ENCODE measurements around the gene LARGE1. TPM values are rescaled to one million over a fixed set of nuclear protein-coding genes. Genes with fewer than 3 reads are reported as not detected.

Gene LARGE1
- total and polyA plus RNA-seq, 4 experiments from 2014 or later, result 0.06 to 1.1 (median 1.0) TPM; not detected in 1

- DNase-seq, result no peak
- ChIA-PET POLR2A (ENCODE audit: partially characterized antibody) (no interaction called here), CTCF (ENCODE audit: partially characterized antibody) (no interaction called here)
- intact Hi-C loops (cut with micrococcal nuclease), result no loop called here
- Mint-ChIP-seq H3K9me3 (peaks cover 2 to 14% (median 10%) of the 10 kb centered on the region in 8 donors), H3K36me3 (no peaks in the 10 kb centered on the region), H3K4me3 (no peak overlapping the region), H3K27me3 (no peaks in the 10 kb centered on the region), H3K27ac (no peak overlapping the region), H3K4me1 (no peaks in the 10 kb centered on the region)
- Histone ChIP-seq H3K36me3 (ENCODE audit: insufficient read depth, low read length) (no peaks in the 10 kb centered on the region), H3K27me3 (ENCODE audit: insufficient read depth, low read length) (no peaks in the 10 kb centered on the region), H3K4me3 (ENCODE audit: low read length in 2 of 2) (no peak overlapping the region), H3K4me1 (ENCODE audit: insufficient read depth, low read length) (no peaks in the 10 kb centered on the region), H3K27ac (ENCODE audit: low read depth, low read length) (no peak overlapping the region), H3K9me3 (ENCODE audit: control insufficient read depth in 1 of 2, low read length in 2 of 2) (no peaks in the 10 kb centered on the region)
These were observed 250.5 kb downstream of the LARGE1 start for GRCh38 chr22:33669746-33670145.

GRCh38 chr22:33666961-33667619 is 253.2 kb downstream of the LARGE1 start:
- no peaks in the 10 kb centered on the region for H3K27me3 ChIP-seq (ENCODE audit: insufficient read depth, low read length)
- Mint-ChIP-seq H3K27ac (no peak overlapping the region), H3K27me3 (no peaks in the 10 kb centered on the region), H3K4me3 (no peak overlapping the region), H3K36me3 (no peaks in the 10 kb centered on the region), H3K9me3 (peaks cover 0 to 16% (median 8%) of the 10 kb centered on the region in 8 donors), H3K4me1 (no peaks in the 10 kb centered on the region)
- CTCF ChIA-PET (ENCODE audit: partially characterized antibody), result no interaction called here
- H3K9me3 ChIP-seq (ENCODE audit: control insufficient read depth in 1 of 2, low read length in 2 of 2), result no peaks in the 10 kb centered on the region
- no peaks in the 10 kb centered on the region for H3K36me3 ChIP-seq (ENCODE audit: insufficient read depth, low read length)
- POLR2A ChIA-PET (ENCODE audit: partially characterized antibody), result no interaction called here
- no peak overlapping the region for H3K4me3 ChIP-seq (ENCODE audit: low read length in 2 of 2)
- no peaks in the 10 kb centered on the region for H3K4me1 ChIP-seq (ENCODE audit: insufficient read depth, low read length)
- intact Hi-C loops (cut with micrococcal nuclease), result no loop called here
- no peak overlapping the region for H3K27ac ChIP-seq (ENCODE audit: low read depth, low read length)
- DNase-seq, result no peak

- CTCF ChIA-PET (ENCODE audit: partially characterized antibody), result no interaction called here
- Histone ChIP-seq H3K4me3 (ENCODE audit: low read length in 2 of 2) (no peak overlapping the region), H3K27ac (ENCODE audit: low read depth, low read length) (no peak overlapping the region), H3K9me3 (ENCODE audit: control insufficient read depth in 1 of 2, low read length in 2 of 2) (no peaks in the 10 kb centered on the region), H3K27me3 (ENCODE audit: insufficient read depth, low read length) (no peaks in the 10 kb centered on the region), H3K4me1 (ENCODE audit: insufficient read depth, low read length) (no peaks in the 10 kb centered on the region), H3K36me3 (ENCODE audit: insufficient read depth, low read length) (no peaks in the 10 kb centered on the region)
- POLR2A ChIA-PET (ENCODE audit: partially characterized antibody), result no interaction called here
- no peaks in the 10 kb centered on the region for H3K4me1 Mint-ChIP-seq
- intact Hi-C loops (cut with micrococcal nuclease), result no loop called here
- H3K4me3 Mint-ChIP-seq, result no peak overlapping the region
- no peak for DNase-seq
- no peaks in the 10 kb centered on the region for H3K27me3 Mint-ChIP-seq
- peaks cover 0 to 18% (median 7%) of the 10 kb centered on the region in 8 donors for H3K9me3 Mint-ChIP-seq
- H3K27ac Mint-ChIP-seq, result no peak overlapping the region
- no peaks in the 10 kb centered on the region for H3K36me3 Mint-ChIP-seq
These were observed 253.9 kb downstream of the LARGE1 start for GRCh38 chr22:33666279-33666960.

- POLR2A ChIA-PET (ENCODE audit: partially characterized antibody), result no interaction called here
- Histone ChIP-seq H3K4me1 (ENCODE audit: insufficient read depth, low read length) (no peaks in the 10 kb centered on the region), H3K27ac (ENCODE audit: low read depth, low read length) (no peak overlapping the region), H3K4me3 (ENCODE audit: low read length in 2 of 2) (no peak overlapping the region), H3K36me3 (ENCODE audit: insufficient read depth, low read length) (no peaks in the 10 kb centered on the region), H3K9me3 (ENCODE audit: control insufficient read depth in 1 of 2, low read length in 2 of 2) (peaks cover 0 to 5% of the 10 kb centered on the region in 2 donors), H3K27me3 (ENCODE audit: insufficient read depth, low read length) (no peaks in the 10 kb centered on the region)
- intact Hi-C loops (cut with micrococcal nuclease), result no loop called here
- Mint-ChIP-seq H3K27ac (no peak overlapping the region), H3K27me3 (no peaks in the 10 kb centered on the region), H3K9me3 (peaks cover 0 to 48% (median 23%) of the 10 kb centered on the region in 8 donors), H3K4me3 (no peak overlapping the region), H3K4me1 (no peaks in the 10 kb centered on the region), H3K36me3 (no peaks in the 10 kb centered on the region)
- CTCF ChIA-PET (ENCODE audit: partially characterized antibody), result no interaction called here
- no peak for DNase-seq
These were observed 260.8 kb downstream of the LARGE1 start for GRCh38 chr22:33659448-33659847.

- Mint-ChIP-seq H3K27ac (no peak overlapping the region), H3K4me3 (no peak overlapping the region), H3K36me3 (no peaks in the 10 kb centered on the region), H3K27me3 (no peaks in the 10 kb centered on the region), H3K4me1 (no peaks in the 10 kb centered on the region), H3K9me3 (peaks cover 0 to 45% (median 24%) of the 10 kb centered on the region in 8 donors)
- ChIA-PET POLR2A (ENCODE audit: partially characterized antibody) (no interaction called here), CTCF (ENCODE audit: partially characterized antibody) (no interaction called here)
- Histone ChIP-seq H3K4me3 (ENCODE audit: low read length in 2 of 2) (no peak overlapping the region), H3K27ac (ENCODE audit: low read depth, low read length) (no peak overlapping the region), H3K9me3 (ENCODE audit: control insufficient read depth in 1 of 2, low read length in 2 of 2) (peaks cover 0 to 5% of the 10 kb centered on the region in 2 donors), H3K27me3 (ENCODE audit: insufficient read depth, low read length) (no peaks in the 10 kb centered on the region), H3K36me3 (ENCODE audit: insufficient read depth, low read length) (no peaks in the 10 kb centered on the region), H3K4me1 (ENCODE audit: insufficient read depth, low read length) (no peaks in the 10 kb centered on the region)
- intact Hi-C loops (cut with micrococcal nuclease), result no loop called here
- no peak for DNase-seq
These were observed 261.5 kb downstream of the LARGE1 start for GRCh38 chr22:33658775-33659174.

GRCh38 chr22:33657670-33658069 is 262.6 kb downstream of the LARGE1 start:
- intact Hi-C loops (cut with micrococcal nuclease), result no loop called here
- peaks cover 0 to 5% of the 10 kb centered on the region in 2 donors for H3K9me3 ChIP-seq (ENCODE audit: control insufficient read depth in 1 of 2, low read length in 2 of 2)
- no peaks in the 10 kb centered on the region for H3K36me3 Mint-ChIP-seq
- H3K4me3 ChIP-seq (ENCODE audit: low read length in 2 of 2), result no peak overlapping the region
- POLR2A ChIA-PET (ENCODE audit: partially characterized antibody), result no interaction called here
- peaks cover 0 to 43% (median 23%) of the 10 kb centered on the region in 8 donors for H3K9me3 Mint-ChIP-seq
- DNase-seq, result no peak
- no peaks in the 10 kb centered on the region for H3K36me3 ChIP-seq (ENCODE audit: insufficient read depth, low read length)
- H3K27ac ChIP-seq (ENCODE audit: low read depth, low read length), result no peak overlapping the region
- CTCF ChIA-PET (ENCODE audit: partially characterized antibody), result no interaction called here
- H3K27ac Mint-ChIP-seq, result no peak overlapping the region
- H3K27me3 Mint-ChIP-seq, result no peaks in the 10 kb centered on the region
- H3K4me3 Mint-ChIP-seq, result no peak overlapping the region
- no peaks in the 10 kb centered on the region for H3K4me1 Mint-ChIP-seq
- H3K4me1 ChIP-seq (ENCODE audit: insufficient read depth, low read length), result no peaks in the 10 kb centered on the region
- H3K27me3 ChIP-seq (ENCODE audit: insufficient read depth, low read length), result no peaks in the 10 kb centered on the region

- no peak overlapping the region for H3K4me3 Mint-ChIP-seq
- H3K4me1 Mint-ChIP-seq, result no peaks in the 10 kb centered on the region
- CTCF ChIA-PET (ENCODE audit: partially characterized antibody), result no interaction called here
- no peaks in the 10 kb centered on the region for H3K27me3 Mint-ChIP-seq
- intact Hi-C loops (cut with micrococcal nuclease), result no loop called here
- no peaks in the 10 kb centered on the region for H3K36me3 ChIP-seq (ENCODE audit: insufficient read depth, low read length)
- peaks cover 0 to 38% (median 24%) of the 10 kb centered on the region in 8 donors for H3K9me3 Mint-ChIP-seq
- POLR2A ChIA-PET (ENCODE audit: partially characterized antibody), result no interaction called here
- DNase-seq, result no peak
- no peak overlapping the region for H3K4me3 ChIP-seq (ENCODE audit: low read length in 2 of 2)
- H3K4me1 ChIP-seq (ENCODE audit: insufficient read depth, low read length), result no peaks in the 10 kb centered on the region
- no peaks in the 10 kb centered on the region for H3K27me3 ChIP-seq (ENCODE audit: insufficient read depth, low read length)
- H3K27ac ChIP-seq (ENCODE audit: low read depth, low read length), result no peak overlapping the region
- no peaks in the 10 kb centered on the region for H3K36me3 Mint-ChIP-seq
- H3K27ac Mint-ChIP-seq, result no peak overlapping the region
- H3K9me3 ChIP-seq (ENCODE audit: control insufficient read depth in 1 of 2, low read length in 2 of 2), result peaks cover 0 to 5% of the 10 kb centered on the region in 2 donors
These were observed 263.3 kb downstream of the LARGE1 start for GRCh38 chr22:33656808-33657628.
